Choroid plexus epithelial cell (primary cell): Measurements from ENCODE around the gene RBM47.

ENCODE experiments used
- DNase-seq: peaks from one replicate; pipeline ENCODE4 v3.0.0-alpha.2; 2010; ENCODE audit warnings: low read depth
- H3K4me3 ChIP-seq: 2 replicates; pipeline ENCODE4 v1.5.1; 2011; ENCODE audit warnings: low read depth, mild to moderate bottlenecking, control low read depth, low read length, moderate library complexity
- TF ChIP-seq, protein P1 (sequence below): conservative IDR thresholded peaks from 2 replicates; pipeline ENCODE4 v1.5.1; 2011; ENCODE audit warnings: low read depth, mild to moderate bottlenecking, control low read depth, inconsistent platforms, low read length, moderate library complexity

RBM47 gene

DNA sequence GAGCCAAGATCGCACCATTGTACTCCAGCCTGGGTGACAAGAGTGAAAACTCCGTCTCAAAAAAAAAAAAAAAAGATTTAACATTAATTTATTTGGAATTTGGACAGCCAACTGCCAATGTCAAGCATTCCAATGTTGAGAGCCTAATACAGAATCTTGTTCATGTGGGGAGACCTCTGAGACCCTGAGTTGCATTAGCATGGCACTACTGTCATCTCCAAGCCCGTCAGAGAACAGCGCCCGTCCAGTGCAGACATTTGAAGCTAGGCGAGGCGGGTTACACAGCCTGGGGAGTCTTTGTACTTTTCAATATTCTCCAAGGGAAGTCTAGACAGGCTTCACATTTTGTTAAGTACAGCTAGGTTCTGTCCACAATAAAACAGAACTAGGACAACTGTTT, 167.8 kb downstream of the RBM47 start:
- no peak for DNase-seq
- TF ChIP-seq, protein P1, sequence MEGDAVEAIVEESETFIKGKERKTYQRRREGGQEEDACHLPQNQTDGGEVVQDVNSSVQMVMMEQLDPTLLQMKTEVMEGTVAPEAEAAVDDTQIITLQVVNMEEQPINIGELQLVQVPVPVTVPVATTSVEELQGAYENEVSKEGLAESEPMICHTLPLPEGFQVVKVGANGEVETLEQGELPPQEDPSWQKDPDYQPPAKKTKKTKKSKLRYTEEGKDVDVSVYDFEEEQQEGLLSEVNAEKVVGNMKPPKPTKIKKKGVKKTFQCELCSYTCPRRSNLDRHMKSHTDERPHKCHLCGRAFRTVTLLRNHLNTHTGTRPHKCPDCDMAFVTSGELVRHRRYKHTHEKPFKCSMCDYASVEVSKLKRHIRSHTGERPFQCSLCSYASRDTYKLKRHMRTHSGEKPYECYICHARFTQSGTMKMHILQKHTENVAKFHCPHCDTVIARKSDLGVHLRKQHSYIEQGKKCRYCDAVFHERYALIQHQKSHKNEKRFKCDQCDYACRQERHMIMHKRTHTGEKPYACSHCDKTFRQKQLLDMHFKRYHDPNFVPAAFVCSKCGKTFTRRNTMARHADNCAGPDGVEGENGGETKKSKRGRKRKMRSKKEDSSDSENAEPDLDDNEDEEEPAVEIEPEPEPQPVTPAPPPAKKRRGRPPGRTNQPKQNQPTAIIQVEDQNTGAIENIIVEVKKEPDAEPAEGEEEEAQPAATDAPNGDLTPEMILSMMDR: no peak
- H3K4me3 ChIP-seq: no peak overlapping the region

DNA sequence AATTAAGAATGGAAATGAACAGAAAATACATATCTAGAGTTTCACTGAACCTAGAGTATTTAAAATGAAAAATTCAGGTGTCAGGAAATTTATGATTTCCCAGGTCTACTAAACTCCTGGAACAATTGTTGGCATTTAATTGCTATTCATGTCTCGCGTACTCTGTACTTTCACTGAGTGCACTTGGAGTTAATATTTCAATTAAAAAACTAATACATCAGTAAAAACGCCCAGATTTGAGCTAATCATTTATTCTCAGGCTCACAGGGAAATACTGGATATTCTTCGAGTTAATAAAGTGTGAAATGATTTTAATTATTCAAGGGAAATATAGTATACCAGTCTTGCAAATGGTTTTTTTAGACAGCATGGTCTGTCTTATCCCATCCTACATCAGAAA, 168.6 kb downstream of the RBM47 start:
- no peak for DNase-seq
- no peak overlapping the region for H3K4me3 ChIP-seq
- TF ChIP-seq, protein P1: no peak

GRCh38 chr4:40458683-40459082, 171.0 kb downstream of the RBM47 start:
- no peak overlapping the region for H3K4me3 ChIP-seq
- no peak for DNase-seq
- TF ChIP-seq, protein P1: no peak

DNA sequence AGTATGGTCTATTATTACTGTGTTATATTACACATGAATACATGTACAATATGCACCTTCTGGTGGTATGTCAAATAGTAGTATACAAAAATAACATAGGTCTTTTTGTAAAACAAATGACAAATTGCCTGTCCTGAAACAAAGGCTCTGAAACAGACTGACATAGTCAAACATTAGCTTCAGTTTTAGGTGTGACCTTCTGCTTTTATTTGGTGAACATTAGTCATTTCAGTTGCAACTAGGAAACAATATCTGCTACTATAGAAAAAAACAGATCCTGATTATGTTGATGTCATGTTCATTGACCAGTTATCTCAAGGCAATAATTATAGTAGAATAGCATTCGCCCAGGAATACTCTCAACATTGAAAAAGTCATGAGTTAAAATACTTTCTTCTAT, 171.6 kb downstream of the RBM47 start:
- H3K4me3 ChIP-seq: no peak overlapping the region
- TF ChIP-seq, protein P1: no peak
- DNase-seq: no peak

- TF ChIP-seq, protein P1: no peak
- no peak overlapping the region for H3K4me3 ChIP-seq
- DNase-seq: no peak
These were observed 174.2 kb downstream of the RBM47 start for GRCh38 chr4:40455340-40455902.

GRCh38 chr4:40454816-40455215, 174.8 kb downstream of the RBM47 start:
- no peak overlapping the region for H3K4me3 ChIP-seq
- TF ChIP-seq, protein P1: no peak
- no peak for DNase-seq

- no peak for DNase-seq
- TF ChIP-seq, protein P1: no peak
- H3K4me3 ChIP-seq: no peak overlapping the region
These were observed 175.8 kb downstream of the RBM47 start for GRCh38 chr4:40453912-40454311.
